Myocyte (in vitro differentiated cells): ENCODE data around the gene CXorf49B. TPM values are rescaled to one million over a fixed set of nuclear protein-coding genes. Genes with fewer than 3 reads are reported as not detected.

ENCODE experiments used
- DNase-seq: peaks from one replicate; pipeline ENCODE4 v3.0.0-alpha.2; 2012; ENCODE audit warnings: low read depth
- total RNA-seq: library from RNA; depleted of rRNA; stranded (reverse); fragments of >200 nt; gene quantifications from 2 replicates; pipeline ENCODE4 v1.2.3, GENCODE V29; 2014

Gene CXorf49B
- total RNA-seq, 1 donor from 2014 or later = not detected

DNA sequence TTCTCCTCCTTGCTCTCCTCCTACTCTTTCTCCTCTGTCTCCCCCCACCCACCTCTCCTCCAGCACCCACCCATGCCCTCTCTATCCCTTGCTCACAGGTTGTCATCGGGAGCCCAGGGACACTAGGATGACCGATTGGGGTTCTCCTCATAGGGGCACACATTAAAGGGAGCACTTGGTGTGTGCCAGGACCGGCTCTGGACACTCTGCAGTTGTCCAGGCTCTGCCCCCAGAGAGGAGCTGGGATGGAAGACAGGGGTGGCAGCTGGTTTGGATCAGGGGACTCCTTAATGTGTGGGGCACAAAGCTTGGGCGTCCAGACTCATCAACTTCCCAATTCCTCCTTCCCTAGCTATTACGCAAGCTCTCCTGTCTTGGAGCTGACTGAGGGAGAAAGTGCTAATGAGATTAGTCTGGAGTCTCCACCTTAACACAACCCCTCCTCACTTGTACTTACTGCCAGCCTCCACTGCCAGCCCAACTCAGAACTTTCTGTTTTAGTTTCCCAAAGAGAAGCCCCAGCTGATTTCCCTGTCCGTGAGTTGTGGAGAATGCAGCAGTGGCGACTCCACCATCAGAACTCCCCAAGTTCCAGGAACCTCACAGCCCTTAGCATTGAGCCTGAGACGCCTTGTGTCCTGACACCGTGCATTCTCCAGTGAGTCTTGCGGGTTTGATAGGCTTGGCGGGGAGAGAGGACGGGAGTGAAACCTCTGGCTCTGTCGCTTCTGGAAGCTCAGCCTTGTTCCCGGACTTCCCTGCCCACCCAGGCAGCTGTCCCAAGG lies 52.2 kb downstream of the CXorf49B start:
- no peak for DNase-seq

- no peak for DNase-seq
Measured at GRCh38 chrX:71815906-71816156, 52.7 kb downstream of the CXorf49B start.

Other genes with a start within 250 kb of the CXorf49B start
- gene OGT, start 230.2 kb upstream of the CXorf49B start, total RNA-seq = 105 and 154 TPM in 2 replicates
- gene GCNA, start 184.9 kb upstream of the CXorf49B start, total RNA-seq = 1.5 and 3.1 TPM in 2 replicates
- not detected in 2 replicates for gene CXCR3, start 144.8 kb upstream of the CXorf49B start, total RNA-seq
- gene CXorf49, start 45.1 kb upstream of the CXorf49B start, total RNA-seq = not detected in 2 replicates
- 0.19 and 0.21 TPM in 2 replicates for gene NHSL2, start 147.5 kb downstream of the CXorf49B start, total RNA-seq